ENCODE measurements around the gene PCNX2.
"Not testable (repeated sequence)": the region's sequence is repeated elsewhere in the genome, so short reads cannot be mapped to it uniquely, and the experiment has no call there.

PCNX2 gene

DNA sequence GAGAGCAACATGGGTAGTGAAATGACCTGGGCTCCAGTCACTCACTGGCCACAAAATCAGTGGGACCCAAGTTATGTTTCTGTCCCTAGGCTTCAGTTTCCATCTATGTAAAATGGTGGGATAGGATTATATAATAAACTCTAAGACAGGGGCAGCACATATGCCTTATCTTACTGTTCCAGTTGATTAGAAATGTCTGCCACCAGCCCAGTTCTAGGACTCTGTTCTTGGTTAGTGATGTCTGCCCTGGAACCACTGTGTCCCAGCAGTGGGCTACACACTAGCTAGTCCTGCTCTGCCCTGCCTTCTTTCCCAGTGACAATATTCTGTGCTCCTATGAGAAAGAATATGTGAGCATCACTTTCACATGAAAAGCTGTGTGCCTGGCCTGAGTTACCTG lies 138.3 kb downstream of the PCNX2 start:
- TF ChIP-seq POLR2A (IDR thresholded peaks at IDR 0.05; ENCODE audit: low read length), result no peak
- TF ChIP-seq GATA1 (IDR thresholded peaks at IDR 0.05; ENCODE audit: low read depth, low read length), result no peak
- no peak for DNase-seq

DNA sequence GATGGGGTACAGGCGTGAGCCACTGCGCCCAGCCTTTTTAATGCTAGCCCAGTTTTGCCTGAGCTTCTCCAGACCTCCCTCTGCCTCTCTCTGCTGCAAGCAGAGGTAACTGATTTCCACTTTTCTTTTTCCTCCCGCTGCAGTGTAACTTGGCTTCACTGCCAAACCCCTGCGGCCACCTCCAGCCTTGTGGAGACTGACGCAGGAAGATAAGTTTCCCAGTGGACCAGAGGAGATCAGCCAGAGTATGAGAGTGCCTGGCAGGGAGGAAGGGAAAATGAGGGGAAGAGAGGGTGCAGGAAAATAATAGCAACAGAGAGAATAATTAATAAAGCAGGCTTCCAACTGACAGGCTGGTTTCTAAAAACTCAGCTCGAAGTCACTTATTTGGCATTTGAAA lies 143.7 kb downstream of the PCNX2 start:
- no peak for TF ChIP-seq GATA1 (IDR thresholded peaks at IDR 0.05; ENCODE audit: low read depth, low read length)
- no peak for TF ChIP-seq POLR2A (IDR thresholded peaks at IDR 0.05; ENCODE audit: low read length)
- no peak for DNase-seq

DNA sequence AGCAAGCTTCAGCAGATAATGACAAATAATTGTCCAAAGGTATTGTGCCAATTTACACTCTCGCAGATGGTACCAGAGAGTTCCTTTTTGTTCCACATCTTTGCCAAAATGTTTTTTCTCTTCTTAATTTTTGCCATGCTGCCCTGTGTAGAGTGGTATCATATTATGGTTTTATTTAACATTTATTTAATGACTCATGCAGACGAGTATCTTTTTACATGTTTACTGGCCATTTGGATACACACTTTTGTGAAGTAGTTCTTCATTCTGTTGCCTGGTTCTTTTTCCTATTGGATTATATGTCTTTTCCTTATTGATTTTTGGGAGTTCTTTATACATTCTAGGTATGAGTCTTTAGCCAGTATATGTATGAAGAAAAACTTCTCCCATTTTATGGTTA lies 151.1 kb downstream of the PCNX2 start:
- no peak for DNase-seq

DNA sequence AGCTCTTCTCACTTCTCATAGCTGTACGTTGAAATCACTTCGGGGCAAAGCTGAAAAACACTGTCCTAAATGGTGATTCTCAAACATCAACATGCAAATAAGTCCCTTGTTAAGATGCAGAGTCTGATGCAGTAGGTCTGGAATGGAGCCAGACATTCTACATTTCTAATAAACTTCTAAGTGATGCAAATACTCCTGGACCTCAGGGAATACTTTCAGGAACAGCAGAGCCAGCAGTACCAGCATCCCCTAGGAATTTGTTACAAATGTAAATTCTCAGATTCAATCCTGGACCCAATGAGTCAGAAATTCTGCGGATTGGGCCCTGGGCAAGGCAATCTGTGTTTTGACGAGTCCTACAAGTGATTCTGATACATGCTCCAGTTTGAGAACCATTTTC lies 152.3 kb downstream of the PCNX2 start:
- TF ChIP-seq GATA1 (IDR thresholded peaks at IDR 0.05; ENCODE audit: low read depth, low read length), result no peak
- TF ChIP-seq POLR2A (IDR thresholded peaks at IDR 0.05; ENCODE audit: low read length), result no peak
- DNase-seq, result no peak

More for the DNA sequence above, 151.1 kb downstream of the PCNX2 start:
- TF ChIP-seq POLR2A (IDR thresholded peaks at IDR 0.05; ENCODE audit: low read length), result no peak
- TF ChIP-seq GATA1 (IDR thresholded peaks at IDR 0.05; ENCODE audit: low read depth, low read length), result no peak

DNA sequence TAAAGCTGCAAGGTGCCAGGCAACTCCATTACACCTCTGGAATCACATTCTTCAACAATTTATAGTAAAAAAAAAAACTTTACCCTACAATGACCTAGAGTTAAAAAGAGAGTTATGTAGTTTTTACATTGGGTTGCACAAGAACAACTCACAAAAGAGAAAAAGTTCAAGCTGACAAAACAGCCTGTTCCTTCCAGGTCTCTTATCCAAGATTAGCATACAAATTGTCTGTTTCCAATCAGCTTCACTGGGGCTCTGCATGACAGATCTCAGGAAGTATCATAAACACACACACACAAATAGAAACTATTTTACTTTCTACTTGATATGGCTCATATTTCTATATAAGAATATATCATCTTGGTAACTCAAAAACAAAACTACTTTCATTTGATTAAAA lies 154.6 kb downstream of the PCNX2 start:
- DNase-seq, result no peak

DNA sequence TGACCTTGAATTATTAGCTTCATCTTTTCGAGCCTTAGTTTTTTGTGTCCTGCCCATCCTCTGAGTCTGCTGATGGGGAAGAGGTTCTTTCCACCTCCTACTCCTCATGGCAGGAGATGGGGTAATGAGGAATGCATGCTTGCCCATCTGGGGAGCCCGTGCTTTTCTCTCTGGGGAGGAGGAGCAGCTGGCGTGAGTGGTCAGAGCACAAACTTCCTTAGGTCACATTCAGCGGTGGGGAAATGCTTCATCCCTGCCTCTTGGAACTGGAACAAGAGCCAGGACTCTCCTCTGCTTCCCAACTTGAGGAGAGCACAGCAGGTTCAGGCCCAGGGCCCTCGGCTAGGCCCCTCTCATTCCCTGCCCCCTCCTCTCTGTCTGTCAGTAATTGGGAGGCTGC lies 155.0 kb downstream of the PCNX2 start:
- no peak for DNase-seq
- TF ChIP-seq POLR2A (IDR thresholded peaks at IDR 0.05; ENCODE audit: low read length) (no peak), GATA1 (IDR thresholded peaks at IDR 0.05; ENCODE audit: low read depth, low read length) (no peak)

More for the DNA sequence above, 154.6 kb downstream of the PCNX2 start:
- TF ChIP-seq GATA1 (IDR thresholded peaks at IDR 0.05; ENCODE audit: low read depth, low read length), result no peak
- no peak for TF ChIP-seq POLR2A (IDR thresholded peaks at IDR 0.05; ENCODE audit: low read length)

DNA sequence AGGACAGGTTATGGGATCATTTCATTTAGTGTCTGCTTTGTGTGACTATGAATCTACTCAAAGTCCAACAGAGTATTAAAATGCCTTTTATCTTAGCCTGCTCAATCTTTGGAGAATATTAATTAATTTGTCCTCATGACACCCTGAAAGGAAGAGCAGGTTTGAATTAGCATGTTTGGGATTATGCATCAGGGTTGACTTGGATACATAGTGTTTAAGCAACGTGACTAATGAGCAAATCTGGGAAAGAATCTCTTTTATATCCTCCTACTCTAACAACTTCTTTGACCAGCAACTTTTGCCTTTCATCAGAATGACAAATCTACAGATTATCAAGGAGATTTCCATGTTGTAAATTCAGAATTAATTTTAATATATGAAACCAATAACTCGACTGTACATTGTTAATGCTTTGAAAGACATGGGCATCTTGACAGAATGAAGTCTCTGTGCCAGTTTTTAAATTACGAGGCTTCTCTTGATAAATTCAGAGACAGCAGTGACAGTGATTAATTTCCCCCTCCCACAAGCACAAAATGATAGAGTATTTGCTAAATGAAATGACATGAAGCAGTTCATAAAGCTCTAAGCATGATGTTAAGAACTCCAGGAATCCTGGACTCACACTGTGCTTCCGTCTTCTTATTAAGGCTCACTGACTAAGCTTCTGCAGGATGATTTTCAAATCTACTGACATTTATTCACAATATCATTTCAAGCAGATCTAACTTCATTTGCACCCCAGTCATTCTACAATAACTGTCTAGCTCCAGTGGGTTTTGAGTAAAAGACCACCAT lies 156.5 kb downstream of the PCNX2 start:
- no peak for DNase-seq
- TF ChIP-seq POLR2A (IDR thresholded peaks at IDR 0.05; ENCODE audit: low read length), result no peak
- no peak for TF ChIP-seq GATA1 (IDR thresholded peaks at IDR 0.05; ENCODE audit: low read depth, low read length)

DNA sequence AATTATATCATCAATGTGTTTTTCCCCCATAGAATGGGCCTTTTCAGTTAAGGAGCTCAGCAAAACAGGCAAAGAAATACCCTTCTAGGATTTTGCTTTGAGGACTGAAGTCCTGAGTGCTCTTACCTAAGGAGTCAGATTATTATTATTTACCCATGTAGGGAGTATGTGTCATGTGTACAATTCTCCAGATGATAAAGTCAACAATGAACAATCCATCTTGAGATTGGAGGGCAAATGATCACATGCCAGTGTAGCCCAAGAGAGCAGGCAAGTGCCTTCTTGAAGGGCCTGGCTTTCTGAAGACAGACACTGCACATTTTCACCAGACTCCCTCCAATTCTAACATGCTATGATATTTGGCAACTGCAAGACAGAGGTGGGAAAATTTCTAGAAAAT lies 159.7 kb downstream of the PCNX2 start:
- no peak for DNase-seq
- TF ChIP-seq POLR2A (IDR thresholded peaks at IDR 0.05; ENCODE audit: low read length), result no peak
- no peak for TF ChIP-seq GATA1 (IDR thresholded peaks at IDR 0.05; ENCODE audit: low read depth, low read length)

DNA sequence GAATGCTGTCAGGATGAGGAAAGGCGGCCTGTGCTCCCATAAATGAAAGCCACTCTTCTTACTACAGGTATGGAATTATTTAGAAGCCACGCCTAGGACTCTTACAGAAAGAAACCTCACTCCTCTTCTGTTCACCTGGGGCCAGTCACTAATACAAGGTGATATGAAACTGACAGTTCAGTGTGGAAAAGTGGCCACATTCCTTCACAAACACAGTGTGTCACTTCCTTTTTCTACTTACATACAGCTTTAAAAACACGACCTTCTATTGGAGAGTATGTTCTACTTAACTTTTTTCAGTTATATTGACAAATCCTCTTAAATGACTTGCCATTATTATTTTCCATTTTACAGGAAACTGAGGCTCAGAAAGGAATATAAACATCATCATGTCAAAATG lies 163.1 kb downstream of the PCNX2 start:
- TF ChIP-seq GATA1 (IDR thresholded peaks at IDR 0.05; ENCODE audit: low read depth, low read length) (no peak), POLR2A (IDR thresholded peaks at IDR 0.05; ENCODE audit: low read length) (no peak)
- DNase-seq, result no peak

DNA sequence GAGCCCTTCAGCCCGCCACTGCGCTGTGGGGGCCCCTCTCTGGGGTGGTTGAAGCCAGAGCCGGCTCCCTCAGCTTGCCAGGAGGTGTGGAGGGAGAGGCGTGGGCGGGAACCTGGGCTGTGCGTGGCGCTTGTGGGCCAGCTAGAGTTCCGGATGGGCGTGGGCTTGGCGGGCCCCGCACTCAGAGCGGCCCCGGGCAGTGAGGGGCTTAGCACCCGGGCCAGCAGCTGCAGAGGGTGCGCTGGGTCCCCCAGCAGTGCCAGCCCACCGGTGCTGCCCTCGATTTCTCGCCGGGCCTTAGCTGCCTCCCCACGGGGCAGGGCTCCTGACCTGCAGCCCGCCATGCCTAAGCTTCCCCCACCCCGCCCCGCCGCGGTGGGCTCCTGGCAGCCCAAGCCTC lies 166.5 kb downstream of the PCNX2 start:
- not testable (repeated sequence) for DNase-seq

DNA sequence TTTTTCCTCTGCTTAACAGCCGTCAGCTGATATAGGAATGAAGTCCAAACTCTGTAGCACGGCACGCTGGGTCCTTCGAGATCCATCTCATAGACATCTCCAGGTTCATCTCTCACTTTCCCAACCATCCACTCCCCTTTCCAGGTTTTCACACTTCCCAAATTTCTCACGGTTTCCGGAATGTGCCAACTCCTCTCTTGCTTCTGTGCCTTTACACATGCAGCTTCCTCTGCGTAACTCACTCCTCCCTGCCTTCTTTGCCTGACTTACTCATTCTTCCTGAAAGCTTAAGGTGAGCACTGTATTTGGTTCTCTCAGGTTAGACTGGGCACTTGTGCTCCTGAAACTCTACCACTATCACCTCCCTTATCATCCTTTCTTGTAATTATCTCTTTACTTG lies 168.4 kb downstream of the PCNX2 start:
- no peak for TF ChIP-seq GATA1 (IDR thresholded peaks at IDR 0.05; ENCODE audit: low read depth, low read length)
- DNase-seq, result no peak

DNA sequence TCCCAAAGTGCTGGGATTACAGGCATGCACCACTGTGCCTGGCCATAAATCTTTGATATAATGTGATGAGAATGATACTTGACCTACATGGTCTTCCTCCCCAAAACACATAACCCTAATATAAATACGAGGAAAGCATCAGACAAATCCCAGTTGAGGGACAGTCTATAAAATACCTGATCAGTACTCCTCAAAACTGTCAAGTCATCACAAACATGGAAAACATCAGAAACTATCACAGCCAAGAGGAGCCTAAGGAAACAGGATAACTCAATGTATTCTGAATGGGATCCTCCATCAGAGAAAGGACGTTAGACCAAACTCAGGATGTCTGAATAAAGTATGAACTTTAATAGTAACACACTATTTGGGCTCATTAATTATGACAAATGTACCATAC lies 172.7 kb downstream of the PCNX2 start:
- no peak for DNase-seq
- TF ChIP-seq POLR2A (IDR thresholded peaks at IDR 0.05; ENCODE audit: low read length) (no peak), GATA1 (IDR thresholded peaks at IDR 0.05; ENCODE audit: low read depth, low read length) (no peak)

DNA sequence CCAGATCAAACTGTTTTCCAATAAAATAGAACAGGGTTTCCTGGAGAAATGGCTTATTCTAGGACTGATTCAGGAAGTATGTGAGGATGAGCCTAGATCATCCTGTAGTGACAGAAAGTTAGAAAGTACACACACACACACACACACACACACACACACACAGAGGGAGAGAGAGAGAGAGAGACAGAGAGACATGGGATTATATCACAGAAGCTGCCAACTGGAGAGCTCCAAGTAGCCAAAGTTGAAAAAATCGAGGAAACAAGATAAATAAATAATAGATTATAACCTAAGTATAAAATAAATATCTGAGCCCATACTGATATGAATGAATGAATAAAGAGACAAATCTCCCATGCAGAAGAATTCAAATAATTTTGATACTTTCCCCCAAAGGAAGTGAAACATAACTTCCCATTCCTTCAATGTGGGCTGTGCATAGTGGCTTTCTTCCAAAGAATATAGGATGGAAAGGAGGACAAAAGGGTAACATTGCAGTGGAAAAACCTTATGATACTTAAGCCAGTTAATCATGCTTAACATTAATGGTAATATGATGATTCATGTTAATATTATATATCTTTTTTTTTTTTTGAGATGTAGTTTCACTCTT lies 173.5 kb downstream of the PCNX2 start:
- TF ChIP-seq GATA1 (IDR thresholded peaks at IDR 0.05; ENCODE audit: low read depth, low read length) (no peak), POLR2A (IDR thresholded peaks at IDR 0.05; ENCODE audit: low read length) (no peak)
- no peak for DNase-seq

DNA sequence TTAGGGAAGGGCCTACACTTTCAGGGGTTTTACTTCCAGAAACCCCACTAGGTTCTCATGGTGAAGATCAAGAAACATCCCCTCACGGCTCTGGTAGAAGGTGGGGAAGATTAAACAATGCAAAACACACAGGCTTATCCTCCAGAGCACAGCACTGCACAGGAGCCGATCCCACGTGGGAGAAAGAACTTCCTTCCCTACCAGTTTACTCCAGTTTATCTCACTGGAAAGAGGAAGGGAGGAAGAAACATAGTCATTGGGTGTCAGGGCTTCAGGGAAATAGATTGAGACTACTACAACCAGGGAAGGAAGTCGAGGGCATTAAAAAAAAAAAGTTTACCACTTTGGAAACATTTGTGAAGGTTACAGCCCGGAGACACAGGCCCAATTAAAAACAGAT lies 180.7 kb downstream of the PCNX2 start:
- no peak for TF ChIP-seq GATA1 (IDR thresholded peaks at IDR 0.05; ENCODE audit: low read depth, low read length)
- TF ChIP-seq POLR2A (IDR thresholded peaks at IDR 0.05; ENCODE audit: low read length), result no peak
- no peak for DNase-seq

DNA sequence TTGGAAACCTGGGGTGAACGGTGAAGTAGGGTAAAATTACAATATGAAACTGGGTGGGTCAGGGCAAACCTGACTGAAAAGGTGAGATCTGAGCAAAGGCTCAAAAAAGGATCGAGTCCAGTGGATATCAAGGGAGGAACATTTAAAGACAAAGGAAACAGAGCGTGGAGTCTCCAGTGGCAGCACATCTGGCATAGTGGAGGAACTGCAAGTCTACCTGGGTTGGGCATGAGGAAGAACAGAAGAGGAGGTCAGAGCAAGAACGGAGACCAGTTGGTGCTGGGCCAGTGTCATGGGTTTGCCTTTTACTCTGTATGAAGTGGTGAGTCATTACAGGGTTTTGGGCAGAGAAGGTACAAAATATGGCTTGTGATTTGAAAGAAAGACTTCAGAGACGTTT lies 181.4 kb downstream of the PCNX2 start:
- no peak for TF ChIP-seq GATA1 (IDR thresholded peaks at IDR 0.05; ENCODE audit: low read depth, low read length)
- no peak for TF ChIP-seq POLR2A (IDR thresholded peaks at IDR 0.05; ENCODE audit: low read length)
- no peak for DNase-seq
